HCT116 (cell line): Measurements from ENCODE around the gene SLC8A2. TPM values are rescaled to one million over a fixed set of nuclear protein-coding genes. Genes with fewer than 3 reads are reported as not detected.

ENCODE experiments used
- ATAC-seq: fragments of 200-7000 bp; cut with Tn5 transposase; 2 replicates; pipeline ENCODE4 v1.9.1; 2020; ENCODE audit warnings: mild to moderate bottlenecking, moderate library complexity
- BruUV-seq: library from RNA; stranded (reverse); fragments of 400-500 nt; replicated peaks from 2 replicates; lab custom pipeline; 2021; lab: Mats Ljungman, UMichigan
- CTCF ChIA-PET: fragments of 300-600 bp; sonication (Branson Sonifier 250); formaldehyde crosslinking; loops from one replicate; lab custom pipeline; 2021; ENCODE audit warnings: antibody characterized with exemption; lab: Charles Lee
- POLR2A ChIA-PET: fragments of 300-600, 350-600 bp; sonication (Branson Sonifier 250); formaldehyde crosslinking; loops from one replicate; lab custom pipeline; 2021; ENCODE audit warnings: antibody characterized with exemption; lab: Charles Lee
- RAD21 ChIA-PET, 2 experiments: fragments of 300-600 bp; sonication (Branson Sonifier 250); formaldehyde crosslinking; loops; one replicate each; lab custom pipeline; 2023; ENCODE audit warnings: low total read pairs in 2 of 2; ENCODE audit not compliant: uncharacterized antibody in 2 of 2, unreplicated experiment in 2 of 2, low non-redundant PET in 1 of 2; lab: Charles Lee
- DNase-seq: peaks from one replicate; pipeline ENCODE4 v3.0.0-alpha.2; 2010; ENCODE audit warnings: low read depth, low spot score
- H2AFZ ChIP-seq: fragments of 200-600 bp; shearing (Covaris generic), sonication (generic); 2 replicates; pipeline ENCODE4 v1.6.1; 2017; ENCODE audit warnings: low read depth, mixed run types, mixed read lengths, antibody characterized with exemption, low read length; ENCODE audit not compliant: poor library complexity, severe bottlenecking
- H3K27ac ChIP-seq: 2 replicates; pipeline ENCODE4 v1.5.1; 2012; ENCODE audit warnings: low read depth, low read length
- H3K27me3 ChIP-seq: fragments of 200-600 bp; sonication (generic); 2 replicates; pipeline ENCODE4 v1.6.1; 2016; ENCODE audit warnings: mixed run types, low read length, mixed read lengths; ENCODE audit not compliant: insufficient read depth
- H3K36me3 ChIP-seq, 2 experiments: fragments of 200-500 bp in 1 of 2; fragments of 200-600 bp in 1 of 2; sonication (Bioruptor generic) in 1 of 2; sonication (generic) in 1 of 2; 2 replicates each; pipeline versions ENCODE4 v1.5.1 to v1.6.1; 2014 to 2016; ENCODE audit warnings: low read length in 2 of 2, inconsistent platforms in 1 of 2, mixed read lengths in 1 of 2, mixed run types in 1 of 2; ENCODE audit not compliant: insufficient read depth in 2 of 2, control insufficient read depth in 1 of 2
- H3K4me1 ChIP-seq, 2 experiments: fragments of 200-600 bp in 1 of 2; sonication (generic) in 1 of 2; 2 replicates each; pipeline versions ENCODE4 v1.5.1 to v1.6.1; 2012 to 2017; ENCODE audit warnings: low read length in 2 of 2, inconsistent platforms in 1 of 2, mild to moderate bottlenecking in 1 of 2, mixed read lengths in 1 of 2, mixed run types in 1 of 2, moderate library complexity in 1 of 2; ENCODE audit not compliant: insufficient read depth in 2 of 2, control insufficient read depth in 1 of 2
- H3K4me2 ChIP-seq: fragments of 200-600 bp; sonication (generic); 2 replicates; pipeline ENCODE4 v1.6.1; 2017; ENCODE audit warnings: mixed run types, low read length, mixed read lengths
- H3K4me3 ChIP-seq, 2 experiments: fragments of 200-600 bp in 1 of 2; sonication (generic) in 1 of 2; replicated peaks in 1 of 2; 2 replicates each; pipeline ENCODE4 v1.5.1; 2011 to 2016; ENCODE audit warnings: low read length in 2 of 2, control low read depth in 1 of 2, low read depth in 1 of 2, mild to moderate bottlenecking in 1 of 2, mixed read lengths in 1 of 2, mixed run types in 1 of 2
- H3K79me2 ChIP-seq: fragments of 200-600 bp; sonication (generic); 2 replicates; pipeline ENCODE4 v1.6.1; 2017; ENCODE audit warnings: mild to moderate bottlenecking, mixed run types, low read length, moderate library complexity, mixed read lengths; ENCODE audit not compliant: insufficient read depth
- H3K9ac ChIP-seq: fragments of 200-600 bp; sonication (generic); 2 replicates; pipeline ENCODE4 v1.6.1; 2016; ENCODE audit warnings: low read length, mixed read lengths
- H3K9me2 ChIP-seq: fragments of 200-600 bp; sonication (generic), shearing (Covaris generic); 2 replicates; pipeline ENCODE4 v1.6.1; 2017; ENCODE audit warnings: mixed run types, mild to moderate bottlenecking, moderate library complexity; ENCODE audit not compliant: insufficient read depth
- H3K9me3 ChIP-seq, 2 experiments: fragments of 200-500 bp in 1 of 2; fragments of 200-600 bp in 1 of 2; sonication (Bioruptor generic) in 1 of 2; sonication (generic) in 1 of 2; 2 replicates each; pipeline ENCODE4 v1.6.1; 2014 to 2017; ENCODE audit warnings: low read length in 2 of 2, mixed read lengths in 2 of 2, inconsistent platforms in 1 of 2, low read depth in 1 of 2, mild to moderate bottlenecking in 1 of 2, mixed run types in 1 of 2, moderate library complexity in 1 of 2; ENCODE audit not compliant: control insufficient read depth in 1 of 2, insufficient read depth in 1 of 2
- H4K20me1 ChIP-seq: fragments of 200-600 bp; sonication (generic), shearing (Covaris generic); 2 replicates; pipeline ENCODE4 v1.6.1; 2017; ENCODE audit warnings: mixed run types, mild to moderate bottlenecking, moderate library complexity; ENCODE audit not compliant: insufficient read depth
- RAD21 ChIP-seq: IDR thresholded peaks from 2 replicates; pipeline ENCODE4 v1.6.1; 2012; ENCODE audit warnings: low read depth, mild to moderate bottlenecking
- intact Hi-C: fragments of 100-400 bp; cut with micrococcal nuclease; formaldehyde crosslinking; loops from 2 replicates; pipeline ENCODE4 v1.10.0; 2022
- total RNA-seq: library from RNA; stranded (reverse); gene quantifications from one replicate; pipeline ENCODE4 v1.2.1, GENCODE V29; 2021; ENCODE audit not compliant: unreplicated experiment
- TF ChIP-seq, protein P1 (sequence below), 3 experiments: fragments of 200-600 bp in 1 of 3; sonication (generic) in 1 of 3; IDR thresholded peaks in 2 of 3; conservative IDR thresholded peaks in 1 of 3; 2 replicates each; pipeline ENCODE4 v1.5.1; 2012 to 2017; ENCODE audit warnings: low read depth in 2 of 3, low read length in 2 of 3, antibody characterized with exemption in 1 of 3, borderline replicate concordance in 1 of 3, control low read depth in 1 of 3, mild to moderate bottlenecking in 1 of 3, mixed read lengths in 1 of 3, mixed run types in 1 of 3, moderate library complexity in 1 of 3; ENCODE audit not compliant: insufficient read depth in 1 of 3
- TF ChIP-seq, protein P2 (sequence below): IDR thresholded peaks from 2 replicates; pipeline ENCODE4 v1.6.1; 2012

Gene SLC8A2
- total RNA-seq, 1 experiment from 2014 or later: 0.98 TPM

DNA sequence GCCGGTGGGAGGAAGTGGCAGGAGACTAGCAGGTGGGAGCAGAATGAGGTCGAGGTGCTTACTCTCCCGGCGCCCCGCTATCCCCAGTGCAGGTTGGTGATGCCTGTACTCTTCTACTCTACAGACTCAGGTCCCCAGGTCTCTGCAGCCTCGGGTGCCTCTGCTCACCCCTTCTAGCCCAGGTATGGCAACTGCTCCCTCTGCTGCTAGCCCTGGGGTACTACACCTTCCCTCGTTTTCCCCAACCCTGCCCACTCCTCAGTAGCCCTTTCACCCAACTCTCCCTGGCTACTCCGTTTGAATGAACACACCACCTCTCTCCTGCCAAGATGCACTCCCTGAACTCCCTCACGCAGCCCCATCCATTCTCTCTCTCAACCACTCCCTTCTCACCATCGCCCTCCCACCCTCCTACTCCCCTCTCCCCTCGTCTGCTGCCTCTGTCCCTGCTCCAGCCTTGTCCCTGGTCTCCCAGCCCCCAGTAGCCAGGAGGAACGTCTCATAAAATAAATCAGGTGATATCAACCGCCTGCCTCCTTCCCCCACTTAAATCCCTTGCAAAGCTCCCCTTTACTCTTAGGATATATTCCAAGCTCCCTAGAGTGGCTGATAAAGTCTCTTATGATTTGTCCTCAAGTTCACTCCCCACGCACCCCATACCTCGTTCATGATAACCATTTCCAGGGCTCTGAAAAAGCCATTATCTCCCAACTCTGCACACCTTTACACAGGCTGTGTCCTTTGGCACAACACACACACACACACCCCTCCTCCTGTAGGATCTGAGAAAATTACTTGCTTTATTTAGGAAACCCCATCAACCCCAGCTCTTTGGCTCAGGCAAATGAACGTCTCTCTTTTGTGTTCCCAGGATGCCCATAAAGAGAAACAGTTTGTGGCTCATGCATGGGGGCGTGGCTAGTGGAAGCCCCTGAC is 44.2 kb downstream of the SLC8A2 start:
- Histone ChIP-seq H3K9me3 (no peaks in the 10 kb centered on the region), H4K20me1 (no peaks in the 10 kb centered on the region), H3K4me3 (peak overlapping the region; percentile 24 to 38), H3K4me1 (peaks cover 29 to 41% of the 10 kb centered on the region in 2 experiments), H3K27me3 (peaks cover 4% of the 10 kb centered on the region; the same call in 1 of the 2 replicates), H3K79me2 (no peaks in the 10 kb centered on the region), H3K36me3 (no peaks in the 10 kb centered on the region), H3K9ac (peak overlapping the region; percentile 27), H3K27ac (peak overlapping the region; percentile 59), H3K4me2 (peak overlapping the region; percentile 68), H3K9me2 (no peaks in the 10 kb centered on the region), H2AFZ (peak overlapping the region; percentile 33)
- TF ChIP-seq, protein P1, sequence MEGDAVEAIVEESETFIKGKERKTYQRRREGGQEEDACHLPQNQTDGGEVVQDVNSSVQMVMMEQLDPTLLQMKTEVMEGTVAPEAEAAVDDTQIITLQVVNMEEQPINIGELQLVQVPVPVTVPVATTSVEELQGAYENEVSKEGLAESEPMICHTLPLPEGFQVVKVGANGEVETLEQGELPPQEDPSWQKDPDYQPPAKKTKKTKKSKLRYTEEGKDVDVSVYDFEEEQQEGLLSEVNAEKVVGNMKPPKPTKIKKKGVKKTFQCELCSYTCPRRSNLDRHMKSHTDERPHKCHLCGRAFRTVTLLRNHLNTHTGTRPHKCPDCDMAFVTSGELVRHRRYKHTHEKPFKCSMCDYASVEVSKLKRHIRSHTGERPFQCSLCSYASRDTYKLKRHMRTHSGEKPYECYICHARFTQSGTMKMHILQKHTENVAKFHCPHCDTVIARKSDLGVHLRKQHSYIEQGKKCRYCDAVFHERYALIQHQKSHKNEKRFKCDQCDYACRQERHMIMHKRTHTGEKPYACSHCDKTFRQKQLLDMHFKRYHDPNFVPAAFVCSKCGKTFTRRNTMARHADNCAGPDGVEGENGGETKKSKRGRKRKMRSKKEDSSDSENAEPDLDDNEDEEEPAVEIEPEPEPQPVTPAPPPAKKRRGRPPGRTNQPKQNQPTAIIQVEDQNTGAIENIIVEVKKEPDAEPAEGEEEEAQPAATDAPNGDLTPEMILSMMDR (IDR thresholded peaks at IDR 0.05 in 2 of 3, conservative IDR thresholded peaks at IDR 0.05 in 1 of 3; ENCODE audit: borderline replicate concordance in 1 of 3, insufficient read depth in 1 of 3, low read depth in 2 of 3, low read length in 2 of 3): peak; percentile 54 to 95 (median 91); a peak in 5 of 6 replicates
- TF ChIP-seq RAD21: peak; percentile 82
- TF ChIP-seq, protein P2, sequence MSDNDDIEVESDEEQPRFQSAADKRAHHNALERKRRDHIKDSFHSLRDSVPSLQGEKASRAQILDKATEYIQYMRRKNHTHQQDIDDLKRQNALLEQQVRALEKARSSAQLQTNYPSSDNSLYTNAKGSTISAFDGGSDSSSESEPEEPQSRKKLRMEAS: no peak
- POLR2A ChIA-PET: interaction anchor here (0.8 to 1.7 kb wide), 10 partner anchors 9 to 314 kb away, joined by 3 to 11 read pairs (median 4); partner anchors contain the start of gene EHD2
- DNase-seq: peak; percentile 44
- CTCF ChIA-PET: interaction anchor here (0.8 to 2.2 kb wide), 26 partner anchors 9 to 316 kb away, joined by 3 to 57 read pairs (median 6); partner anchors contain the start of genes CCDC9, DHX34, EHD2 and NAPA
- no TSS peak for BruUV-seq
- intact Hi-C loops: loop anchor here (1.0 to 5.0 kb wide), 3 partner anchors 131 to 280 kb away; no protein-coding TSS in a partner anchor
- ATAC-seq: peak; percentile 59
- RAD21 ChIA-PET: interaction anchor here (0.6 to 1.3 kb wide), 12 partner anchors 9 to 682 kb away, joined by 3 to 8 read pairs (median 4); partner anchors contain the start of genes DHX34 (in 1 of the 2), FKRP (in 1 of the 2) and KPTN (in 1 of the 2)
